Left lung (tissue), 10 donors: ENCODE data around the gene VPS33B. TPM values are rescaled to one million over a fixed set of nuclear protein-coding genes. Genes with fewer than 3 reads are reported as not detected.

ENCODE experiments used
- ATAC-seq: fragments of 200-7000 bp; cut with Tn5 transposase; one replicate; pipeline ENCODE4 v1.9.1; 2020; ENCODE audit warnings: moderate library complexity
- DNase-seq, 4 donors: peaks; one replicate each; pipeline ENCODE4 v3.0.0-alpha.2; 2013 to 2020
- H3K27ac ChIP-seq, 2 donors: fragments of 200-600 bp; sonication (generic) in 1 of 2; one replicate each; pipeline versions ENCODE4 v1.5.0 to v1.8.0; 2020 to 2021
- H3K27me3 ChIP-seq, 2 donors: fragments of 200-600 bp; sonication (generic) in 1 of 2; one replicate each; pipeline versions ENCODE4 v1.5.0 to v1.8.0; 2020 to 2021
- H3K36me3 ChIP-seq, 2 donors: fragments of 200-600 bp; sonication (generic) in 1 of 2; one replicate each; pipeline versions ENCODE4 v1.5.0 to v1.8.0; 2020 to 2021
- H3K4me1 ChIP-seq, 2 donors: fragments of 200-600 bp; one replicate each; pipeline ENCODE4 v1.8.0; 2021
- H3K4me3 ChIP-seq, 2 donors: fragments of 200-600 bp; sonication (generic) in 1 of 2; one replicate each; pipeline versions ENCODE4 v1.5.0 to v1.8.0; 2020 to 2021; ENCODE audit warnings: mild to moderate bottlenecking in 1 of 2
- H3K9me3 ChIP-seq, 2 donors: fragments of 200-600 bp; sonication (generic) in 1 of 2; one replicate each; pipeline versions ENCODE4 v1.5.0 to v1.8.0; 2020 to 2021
- CTCF ChIP-seq, 2 donors: fragments of 200-600 bp; sonication (generic) in 1 of 2; IDR thresholded peaks; one replicate each; pipeline versions ENCODE4 v1.5.0 to v1.8.0; 2021; ENCODE audit warnings: antibody characterized with exemption in 2 of 2
- intact Hi-C, 2 donors: fragments of 100-400 bp; cut with DNase I; formaldehyde crosslinking; loops; one replicate each; pipeline versions ENCODE4 v1.11.2 to v1.14.2; 2022
- polyA plus RNA-seq, 6 donors: library from polyadenylated mRNA; unstranded; fragments of 120-200 nt; gene quantifications; one replicate each; pipeline ENCODE4 v1.2.1, GENCODE V29; 2013; ENCODE audit not compliant: insufficient read length in 6 of 6
- total RNA-seq, 2 donors: library from RNA; stranded (reverse); fragmentation: NEBNext Ultra II Directional; extraction: Animal tissue kit (Norgen Biotek cat#: 25700); gene quantifications; one replicate each; pipeline ENCODE4 v1.2.1, GENCODE V29; 2021
- donor health status: DM: no; HTN: yes; CAD: no.
- donor health status: DM: no; HTN: no; CAD: no.

The VPS33B gene
- total and polyA plus RNA-seq, 8 donors: 11.8 to 19.5 (median 18.0) TPM

GRCh38 chr15:90953947-90954711 lies 68.3 kb downstream of the VPS33B start:
- intact Hi-C loops: loop anchor here in 1 of 2 donors (10.0 kb wide), 1 partner anchor 81 kb away; no protein-coding TSS in a partner anchor
- TF ChIP-seq CTCF (IDR thresholded peaks at IDR 0.05): no peak
- H3K4me3 ChIP-seq: peak overlapping the region in 1 of 2 donors; percentile 67
- peaks cover 7 to 38% of the 10 kb centered on the region in 2 donors for H3K4me1 ChIP-seq
- no peaks in the 10 kb centered on the region for H3K27me3 ChIP-seq
- ATAC-seq (no peak), DNase-seq (no peak)
- peaks cover 0 to 48% of the 10 kb centered on the region in 2 donors for H3K36me3 ChIP-seq
- H3K9me3 ChIP-seq: no peaks in the 10 kb centered on the region
- H3K27ac ChIP-seq: peak overlapping the region; percentile 83 to 84

GRCh38 chr15:90952901-90953677 lies 69.3 kb downstream of the VPS33B start:
- Histone ChIP-seq H3K9me3 (no peaks in the 10 kb centered on the region), H3K4me1 (peaks cover 7 to 39% of the 10 kb centered on the region in 2 donors), H3K27me3 (no peaks in the 10 kb centered on the region), H3K27ac (no peak overlapping the region), H3K36me3 (peaks cover 0 to 58% of the 10 kb centered on the region in 2 donors), H3K4me3 (no peak overlapping the region)
- TF ChIP-seq CTCF (IDR thresholded peaks at IDR 0.05): no peak
- DNase-seq: no peak
- intact Hi-C loops: loop anchor here in 1 of 2 donors (10.0 kb wide), 1 partner anchor 82 kb away; no protein-coding TSS in a partner anchor
- no peak for ATAC-seq

- H3K9me3 ChIP-seq: no peaks in the 10 kb centered on the region
- no peak overlapping the region for H3K4me3 ChIP-seq
- H3K4me1 ChIP-seq: peaks cover 4 to 17% of the 10 kb centered on the region in 2 donors
- no peak overlapping the region for H3K27ac ChIP-seq
- H3K36me3 ChIP-seq: peaks cover 0 to 82% of the 10 kb centered on the region in 2 donors
- H3K27me3 ChIP-seq: no peaks in the 10 kb centered on the region
- no peak for TF ChIP-seq CTCF (IDR thresholded peaks at IDR 0.05)
- DNase-seq (no peak), ATAC-seq (no peak)
- intact Hi-C loops: loop anchor here in 1 of 2 donors (10.0 kb wide), 1 partner anchor 84 kb away; no protein-coding TSS in a partner anchor
Observed at GRCh38 chr15:90950676-90951075, 71.7 kb downstream of the VPS33B start.

GRCh38 chr15:90949979-90950675 lies 72.3 kb downstream of the VPS33B start:
- H3K36me3 ChIP-seq: peaks cover 0 to 86% of the 10 kb centered on the region in 2 donors

More at GRCh38 chr15:90949979-90950675, 72.3 kb downstream of the VPS33B start:
- Histone ChIP-seq H3K27me3 (no peaks in the 10 kb centered on the region), H3K9me3 (no peaks in the 10 kb centered on the region), H3K4me1 (peaks cover 0 to 11% of the 10 kb centered on the region in 2 donors), H3K27ac (no peak overlapping the region), H3K4me3 (no peak overlapping the region)
- no peak for TF ChIP-seq CTCF (IDR thresholded peaks at IDR 0.05)
- DNase-seq (peak in 1 of 4 donors; percentile 28), ATAC-seq (no peak)
- intact Hi-C loops: loop anchor here in 1 of 2 donors (10.0 kb wide), 1 partner anchor 85 kb away; no protein-coding TSS in a partner anchor

Other genes starting within 250 kb of the VPS33B start
- 100 to 1,000 TPM; 114 TPM for gene FURIN, start 154.0 kb downstream of the VPS33B start, total RNA-seq
- gene FURIN, start 154.0 kb downstream of the VPS33B start, polyA plus RNA-seq: 10 to 100 TPM; 43.6 to 77.0 (median 60.9) TPM
- gene FES, start 138.1 kb downstream of the VPS33B start, total RNA-seq: 10 to 100 TPM; 37.6 to 65.2 TPM
- gene FES, start 138.1 kb downstream of the VPS33B start, polyA plus RNA-seq: 10 to 100 TPM; 20.8 to 31.3 (median 25.3) TPM
- gene MAN2A2, start 119.3 kb downstream of the VPS33B start, total RNA-seq: 10 to 100 TPM; 78.6 to 86.3 TPM
- gene MAN2A2, start 119.3 kb downstream of the VPS33B start, polyA plus RNA-seq: 10 to 100 TPM; 46.1 to 66.4 (median 58.8) TPM
- 10 to 100 TPM; 12.4 to 13.5 TPM for gene HDDC3, start 90.0 kb downstream of the VPS33B start, total RNA-seq
- gene HDDC3, start 90.0 kb downstream of the VPS33B start, polyA plus RNA-seq: 10 to 100 TPM; 10.3 to 15.9 (median 14.0) TPM
- gene UNC45A, start 87.3 kb downstream of the VPS33B start, total RNA-seq: 10 to 100 TPM; 62.3 to 74.4 TPM
- gene UNC45A, start 87.3 kb downstream of the VPS33B start, polyA plus RNA-seq: 10 to 100 TPM; 64.0 to 80.4 (median 70.7) TPM
- 10 to 100 TPM in 1 of 2 donors, 1 to 10 TPM in 1; 9.8 to 12.5 TPM for gene RCCD1, start 67.7 kb downstream of the VPS33B start, total RNA-seq
- gene RCCD1, start 67.7 kb downstream of the VPS33B start, polyA plus RNA-seq: 10 to 100 TPM; 16.1 to 21.2 (median 20.0) TPM
- 10 to 100 TPM; 10.4 to 31.2 TPM for gene PRC1, start 28.1 kb downstream of the VPS33B start, total RNA-seq
- gene PRC1, start 28.1 kb downstream of the VPS33B start, polyA plus RNA-seq: 100 to 1,000 TPM in 2 of 6 donors, 10 to 100 TPM in 4; 53.2 to 137 (median 77.4) TPM
- gene SV2B, start 77.7 kb upstream of the VPS33B start, total RNA-seq: under 1 TPM; 0.58 to 0.99 TPM
- gene SV2B, start 77.7 kb upstream of the VPS33B start, polyA plus RNA-seq: 1 to 10 TPM; 1.1 to 3.2 (median 1.6) TPM